HepG2 (cell line): ENCODE results near the gene STK32B. TPM values are rescaled to one million over a fixed set of nuclear protein-coding genes. Genes with fewer than 3 reads are reported as not detected.
"Not testable (repeated sequence)": the region's sequence is repeated elsewhere in the genome, so short reads cannot be mapped to it uniquely, and the experiment has no call there.

Source experiments
- ATAC-seq: fragments of 200-7000 bp; cut with Tn5 transposase; 3 replicates; pipeline ENCODE4 v1.9.1; 2020; ENCODE audit warnings: mild to moderate bottlenecking, moderate library complexity
- BruUV-seq: library from RNA; stranded (reverse); fragments of 400-500 nt; replicated peaks from 2 replicates; lab custom pipeline; 2021; lab: Mats Ljungman, UMichigan
- CTCF ChIA-PET: fragments of 300-600 bp; formaldehyde crosslinking; extraction: SDS; loops from one replicate; lab custom pipeline; 2021; ENCODE audit warnings: low total read pairs, inconsistent platforms, low intra/inter-chr PET ratio; lab: Yijun Ruan, JAX
- POLR2A ChIA-PET: fragments of 350-600 bp; sonication (Branson Sonifier 250); formaldehyde crosslinking; loops from one replicate; lab custom pipeline; 2020; ENCODE audit warnings: antibody characterized with exemption, inconsistent platforms; lab: Yijun Ruan, JAX
- DNase-seq: peaks from one replicate; pipeline ENCODE4 v3.0.0-alpha.2; 2015; ENCODE audit warnings: low spot score
- FAIRE-seq: peaks from 3 replicates; lab custom pipeline; 2011; peaks lifted over from hg19 to GRCh38; lab: Jason Lieb, UNC
- H2AFZ ChIP-seq: one replicate; pipeline ENCODE4 v1.6.1; 2011; ENCODE audit warnings: low read length, inconsistent platforms
- H3K27ac ChIP-seq: fragments of 300-600 bp; 3 replicates; pipeline ENCODE4 v1.8.0; 2011; ENCODE audit warnings: mixed run types, mild to moderate bottlenecking, mixed read lengths, low read length, inconsistent platforms; ENCODE audit not compliant: insufficient read depth; ENCODE audit errors: extremely low read length
- H3K27me3 ChIP-seq, 2 experiments: fragments of 200-600 bp in 1 of 2; 2 replicates in 1 of 2; 3 replicates in 1 of 2; pipeline versions ENCODE4 v1.6.0 to v1.8.0; 2011; ENCODE audit warnings: low read length in 2 of 2, mild to moderate bottlenecking in 2 of 2, moderate library complexity in 2 of 2, inconsistent platforms in 1 of 2; ENCODE audit not compliant: insufficient read depth in 2 of 2, control insufficient read depth in 1 of 2
- H3K36me3 ChIP-seq, 2 experiments: fragments of 200-600 bp in 1 of 2; replicated peaks in 1 of 2; 2 replicates in 1 of 2; 3 replicates in 1 of 2; pipeline versions ENCODE4 v1.5.1 to v1.8.0; 2011; ENCODE audit warnings: low read length in 2 of 2, inconsistent platforms in 1 of 2; ENCODE audit not compliant: insufficient read depth in 2 of 2, control insufficient read depth in 1 of 2
- H3K4me1 ChIP-seq: 2 replicates; pipeline ENCODE4 v1.5.1; 2012; ENCODE audit warnings: low read length, inconsistent platforms; ENCODE audit not compliant: insufficient read depth
- H3K4me2 ChIP-seq: 2 replicates; pipeline ENCODE4 v1.6.0; 2011; ENCODE audit warnings: low read depth, low read length, inconsistent platforms
- H3K4me3 ChIP-seq, 3 experiments: fragments of 200-600 bp in 1 of 3; sonication (generic), shearing (Covaris generic) in 1 of 3; replicated peaks in 1 of 3; 2 replicates each; pipeline ENCODE4 v1.5.1; 2011 to 2016; ENCODE audit warnings: low read length in 3 of 3, inconsistent platforms in 2 of 3, low read depth in 2 of 3, mild to moderate bottlenecking in 2 of 3, control low read depth in 1 of 3, mixed read lengths in 1 of 3; ENCODE audit not compliant: insufficient read depth in 1 of 3
- H3K79me2 ChIP-seq: one replicate; pipeline ENCODE4 v1.6.1; 2011; ENCODE audit warnings: low read length, inconsistent platforms; ENCODE audit not compliant: insufficient read depth
- H3K9ac ChIP-seq: 2 replicates; pipeline ENCODE4 v1.6.0; 2011; ENCODE audit warnings: mild to moderate bottlenecking, low read depth, low read length, inconsistent platforms; ENCODE audit not compliant: insufficient read depth
- H3K9me3 ChIP-seq: 2 replicates; pipeline ENCODE4 v1.5.1; 2012; ENCODE audit warnings: mild to moderate bottlenecking, low read length
- H4K20me1 ChIP-seq: 2 replicates; pipeline ENCODE4 v1.6.0; 2011; ENCODE audit warnings: inconsistent platforms, mild to moderate bottlenecking, low read length, moderate library complexity; ENCODE audit not compliant: insufficient read depth
- THAP7 ChIP-seq: sonication (generic); formaldehyde crosslinking; IDR thresholded peaks from 2 replicates; pipeline ENCODE4 v1.8.1; 2023; ENCODE audit warnings: mild to moderate bottlenecking, missing genetic modification reagents
- ZBTB40 ChIP-seq, 2 experiments: fragments of 450-650 bp in 1 of 2; sonication (generic) in 1 of 2; formaldehyde crosslinking in 1 of 2; IDR thresholded peaks; 2 replicates each; pipeline versions ENCODE4 v1.6.1 to v1.8.0; 2016 to 2022; ENCODE audit warnings: antibody characterized with exemption in 1 of 2, mild to moderate bottlenecking in 1 of 2, missing genetic modification reagents in 1 of 2
- WGBS: methylation state at CpG from one replicate; pipeline ENCODE4 v1.1.6; 2017; ENCODE audit warnings: low lambda C conversion rate; 5-methylcytosine and 5-hydroxymethylcytosine counted together
- in situ Hi-C: cut with HindIII; loops from 2 replicates; pipeline ENCODE4 v1.10.0; 2017; ENCODE audit warnings: low pct_unique_long_range_greater_than_20kb; ENCODE audit not compliant: extremely low pct_ligation_motif_present
- intact Hi-C: fragments of 100-400 bp; cut with micrococcal nuclease; formaldehyde crosslinking; loops from one replicate; pipeline ENCODE4 v1.10.0; 2022; ENCODE audit not compliant: unreplicated experiment
- polyA plus RNA-seq, 8 experiments: library from polyadenylated mRNA; depleted of rRNA in 3 of 8; stranded (reverse) in 7 of 8; unstranded in 1 of 8; fragments of >200 nt; fragmentation: Illumina TruSeq in 4 of 8; extraction: Trizol in 4 of 8; gene quantifications; 2 replicates each; pipeline versions ENCODE4 v1.2.1 to v1.2.3, GENCODE V29; 2011 to 2016; ENCODE audit warnings: low read depth in 4 of 8, missing spikeins in 1 of 8, mixed read lengths in 1 of 8; ENCODE audit not compliant: insufficient read depth in 1 of 8
- total RNA-seq, 5 experiments: library from RNA; depleted of rRNA; stranded (reverse); fragments of >200 nt; fragmentation: Illumina TruSeq; extraction: Trizol; gene quantifications; 2 replicates each; pipeline ENCODE4 v1.2.3, GENCODE V29; 2016; ENCODE audit warnings: low read depth in 1 of 5

Gene STK32B
- total and polyA plus RNA-seq, 2 of the 13 experiments (the other 11 are each of a cell fraction or from before 2014, with no cell fraction given), result not detected

- TF ChIP-seq ZBTB40 (IDR thresholded peaks at IDR 0.05) (no peak), ZBTB40 (CRISPR knock-in tag; IDR thresholded peaks at IDR 0.05) (no peak), THAP7 (no peak)
Observed at GRCh38 chr4:5435823-5436222, 384.5 kb downstream of the STK32B start (continued).

GRCh38 chr4:5443976-5444802, 392.9 kb downstream of the STK32B start:
- H3K9me3 ChIP-seq, DNase-seq, BruUV-seq, ATAC-seq, intact Hi-C loops, H3K4me3 ChIP-seq, H3K9ac ChIP-seq, H3K27ac ChIP-seq, in situ Hi-C loops, FAIRE-seq, H3K27me3 ChIP-seq, H4K20me1 ChIP-seq, H3K4me2 ChIP-seq, H3K36me3 ChIP-seq, H2AFZ ChIP-seq, POLR2A ChIA-PET, H3K4me1 ChIP-seq, CTCF ChIA-PET, H3K79me2 ChIP-seq: not testable (repeated sequence)
- 77% methylated on average over 21 of the region's 31 CpGs for WGBS
